Activated CD8-positive, alpha-beta T cell treated with anti-CD3 and anti-CD28 coated beads for 36 hours (primary cell): ENCODE results near the gene LOC101059915.
"Not testable (repeated sequence)": the region's sequence is repeated elsewhere in the genome, so short reads cannot be mapped to it uniquely, and the experiment has no call there.

ENCODE experiments used
- ATAC-seq: fragments of 200-7000 bp; cut with Tn5 transposase; one replicate; pipeline ENCODE4 v1.10.0; 2021; ENCODE audit warnings: mild to moderate bottlenecking, moderate library complexity
- CTCF ChIA-PET: fragments of 350-600 bp; sonication (Branson Sonifier 250); formaldehyde crosslinking; loops from one replicate; lab custom pipeline; 2021; ENCODE audit warnings: antibody characterized with exemption; lab: Charles Lee
- POLR2A ChIA-PET: fragments of 350-600 bp; sonication (Branson Sonifier 250); formaldehyde crosslinking; loops from one replicate; lab custom pipeline; 2021; ENCODE audit warnings: antibody characterized with exemption; lab: Charles Lee
- DNase-seq: peaks from one replicate; pipeline ENCODE4 v3.0.0-alpha.2; 2020
- H3K27ac Mint-ChIP-seq: one replicate; pipeline ENCODE4 v1.8.0; 2021; ENCODE audit warnings: mild to moderate bottlenecking, mixed read lengths
- H3K27me3 Mint-ChIP-seq: one replicate; pipeline ENCODE4 v1.8.0; 2021; ENCODE audit warnings: mixed read lengths
- H3K36me3 Mint-ChIP-seq: one replicate; pipeline ENCODE4 v1.8.0; 2021; ENCODE audit warnings: low read depth, mixed read lengths
- H3K4me1 Mint-ChIP-seq: one replicate; pipeline ENCODE4 v1.8.0; 2021; ENCODE audit warnings: low read depth, mixed read lengths
- H3K4me3 Mint-ChIP-seq: one replicate; pipeline ENCODE4 v1.8.0; 2021; ENCODE audit warnings: mild to moderate bottlenecking, moderate library complexity, mixed read lengths
- H3K9me3 Mint-ChIP-seq: one replicate; pipeline ENCODE4 v1.8.0; 2021; ENCODE audit warnings: mixed read lengths
- intact Hi-C: fragments of 100-400 bp; cut with micrococcal nuclease; formaldehyde crosslinking; loops from one replicate; pipeline ENCODE4 v1.10.0; 2022
- TF ChIP-seq, protein P1 (sequence below): fragments of 200-600 bp; IDR thresholded peaks from one replicate; pipeline ENCODE4 v1.8.0; 2022; ENCODE audit warnings: antibody characterized with exemption, mild to moderate bottlenecking

Gene LOC101059915

DNA sequence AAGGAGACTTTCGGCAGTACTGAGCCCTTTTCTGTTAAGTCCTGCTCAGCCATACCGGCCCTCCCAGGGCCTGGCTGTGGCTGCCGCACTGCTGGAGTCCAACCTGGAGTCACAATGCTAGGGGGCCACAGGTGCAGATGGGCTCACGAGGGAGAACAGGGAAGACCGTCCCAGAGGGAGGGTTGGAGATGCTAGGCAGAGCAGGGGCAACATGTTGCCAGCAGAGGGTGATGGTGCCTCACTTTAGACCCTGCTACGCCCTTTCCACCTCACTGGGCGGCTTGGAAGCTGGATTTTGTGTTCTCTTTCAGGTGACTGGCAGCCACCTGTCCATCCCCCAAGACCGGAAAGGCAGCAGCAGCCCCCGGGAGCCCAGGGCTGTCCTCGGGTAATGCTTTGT lies 2.6 kb downstream of the LOC101059915 start:
- peaks cover 21% of the 10 kb centered on the region for H3K4me1 Mint-ChIP-seq
- intact Hi-C loops, POLR2A ChIA-PET, H3K36me3 Mint-ChIP-seq, H3K4me3 Mint-ChIP-seq, H3K27me3 Mint-ChIP-seq, H3K9me3 Mint-ChIP-seq, H3K27ac Mint-ChIP-seq: not testable (repeated sequence)
- ATAC-seq, result peak; percentile 77
- CTCF ChIA-PET, result interaction anchor here (1.2 to 3.3 kb wide), 3 partner anchors 51 to 201 kb away, joined by 3 to 18 read pairs (median 3); partner anchors contain the start of gene CXCR3
- TF ChIP-seq, protein P1, sequence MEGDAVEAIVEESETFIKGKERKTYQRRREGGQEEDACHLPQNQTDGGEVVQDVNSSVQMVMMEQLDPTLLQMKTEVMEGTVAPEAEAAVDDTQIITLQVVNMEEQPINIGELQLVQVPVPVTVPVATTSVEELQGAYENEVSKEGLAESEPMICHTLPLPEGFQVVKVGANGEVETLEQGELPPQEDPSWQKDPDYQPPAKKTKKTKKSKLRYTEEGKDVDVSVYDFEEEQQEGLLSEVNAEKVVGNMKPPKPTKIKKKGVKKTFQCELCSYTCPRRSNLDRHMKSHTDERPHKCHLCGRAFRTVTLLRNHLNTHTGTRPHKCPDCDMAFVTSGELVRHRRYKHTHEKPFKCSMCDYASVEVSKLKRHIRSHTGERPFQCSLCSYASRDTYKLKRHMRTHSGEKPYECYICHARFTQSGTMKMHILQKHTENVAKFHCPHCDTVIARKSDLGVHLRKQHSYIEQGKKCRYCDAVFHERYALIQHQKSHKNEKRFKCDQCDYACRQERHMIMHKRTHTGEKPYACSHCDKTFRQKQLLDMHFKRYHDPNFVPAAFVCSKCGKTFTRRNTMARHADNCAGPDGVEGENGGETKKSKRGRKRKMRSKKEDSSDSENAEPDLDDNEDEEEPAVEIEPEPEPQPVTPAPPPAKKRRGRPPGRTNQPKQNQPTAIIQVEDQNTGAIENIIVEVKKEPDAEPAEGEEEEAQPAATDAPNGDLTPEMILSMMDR, result peak; percentile 53
- DNase-seq, result peak; percentile 53

DNA sequence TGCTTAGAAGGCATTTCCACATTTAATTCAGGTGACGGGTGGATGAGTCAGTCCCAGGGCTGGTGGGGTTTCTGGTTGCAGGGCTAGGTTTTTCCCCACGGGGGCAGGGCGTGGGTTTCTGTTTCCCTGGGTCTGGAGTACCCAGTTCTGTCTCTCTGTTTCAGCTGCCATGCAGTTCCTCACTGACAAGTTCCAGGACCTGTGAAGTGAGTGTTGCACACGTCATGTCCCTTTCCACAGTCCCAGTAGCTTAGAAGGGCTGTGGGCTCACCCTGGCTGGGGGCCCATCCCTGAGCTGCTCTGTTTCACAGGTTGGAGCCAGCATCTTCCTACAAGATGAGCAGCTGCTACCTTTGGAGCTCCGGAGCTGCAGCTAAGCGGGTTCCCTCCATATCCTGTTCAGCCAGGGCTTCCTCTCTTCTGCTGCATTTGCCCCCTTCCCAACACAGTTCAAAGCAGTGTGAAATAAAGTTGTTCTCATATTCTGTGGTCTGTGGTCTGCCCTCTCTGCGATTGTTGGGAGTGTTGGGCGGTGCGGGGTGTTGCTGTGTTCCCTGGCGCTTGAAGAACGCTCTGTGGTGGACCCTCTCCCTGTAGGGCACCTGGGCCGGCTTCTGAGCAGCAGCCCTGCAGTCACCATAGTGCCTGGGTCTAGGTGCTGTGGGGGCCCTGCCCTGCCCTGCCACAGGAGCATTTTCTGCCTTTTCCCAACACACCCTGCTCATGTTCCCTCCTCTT lies 3.9 kb downstream of the LOC101059915 start:
- ATAC-seq (peak; percentile 66), DNase-seq (peak; percentile 65)
- H3K4me1 Mint-ChIP-seq, result peaks cover 21% of the 10 kb centered on the region
- H3K27ac Mint-ChIP-seq, result peak overlapping the region; percentile 46
- H3K27me3 Mint-ChIP-seq, result peaks cover 4% of the 10 kb centered on the region
- intact Hi-C loops, result no loop called here
- TF ChIP-seq, protein P1, result no peak
- CTCF ChIA-PET, result interaction anchor here (1.0 to 3.3 kb wide), 2 partner anchors 189 to 240 kb away, joined by 4 to 18 read pairs; no protein-coding TSS in a partner anchor
- POLR2A ChIA-PET, result no interaction called here
- no peaks in the 10 kb centered on the region for H3K36me3 Mint-ChIP-seq
- H3K4me3 Mint-ChIP-seq, result no peak overlapping the region
- H3K9me3 Mint-ChIP-seq, result no peaks in the 10 kb centered on the region

DNA sequence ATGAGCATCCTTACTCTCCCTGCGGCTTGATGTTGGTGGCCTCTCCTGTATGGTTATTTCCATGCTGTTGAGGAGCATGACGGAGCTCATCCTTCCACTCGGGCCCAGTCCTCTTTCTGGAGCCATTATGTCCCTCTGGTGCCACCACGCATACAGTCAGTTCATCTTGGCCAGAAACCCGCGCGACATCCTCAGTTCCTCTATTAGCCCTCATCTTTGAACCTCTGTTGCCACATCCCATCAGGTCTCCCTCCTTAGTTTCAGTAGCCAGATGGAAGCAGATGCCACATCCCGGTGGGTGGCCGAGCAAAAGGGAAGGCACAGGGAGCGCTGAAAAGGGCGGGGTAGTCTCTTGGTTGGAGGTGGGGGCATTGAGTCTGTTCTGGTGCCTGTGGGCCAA lies 4.6 kb downstream of the LOC101059915 start:
- H3K27me3 Mint-ChIP-seq, result peaks cover 4% of the 10 kb centered on the region
- H3K4me3 Mint-ChIP-seq, result no peak overlapping the region
- intact Hi-C loops, result no loop called here
- TF ChIP-seq, protein P1, result no peak
- ATAC-seq (no peak), DNase-seq (no peak)
- ChIA-PET CTCF (no interaction called here), POLR2A (no interaction called here)
- H3K36me3 Mint-ChIP-seq, result no peaks in the 10 kb centered on the region
- H3K27ac Mint-ChIP-seq, result no peak overlapping the region
- peaks cover 21% of the 10 kb centered on the region for H3K4me1 Mint-ChIP-seq
- H3K9me3 Mint-ChIP-seq, result no peaks in the 10 kb centered on the region

DNA sequence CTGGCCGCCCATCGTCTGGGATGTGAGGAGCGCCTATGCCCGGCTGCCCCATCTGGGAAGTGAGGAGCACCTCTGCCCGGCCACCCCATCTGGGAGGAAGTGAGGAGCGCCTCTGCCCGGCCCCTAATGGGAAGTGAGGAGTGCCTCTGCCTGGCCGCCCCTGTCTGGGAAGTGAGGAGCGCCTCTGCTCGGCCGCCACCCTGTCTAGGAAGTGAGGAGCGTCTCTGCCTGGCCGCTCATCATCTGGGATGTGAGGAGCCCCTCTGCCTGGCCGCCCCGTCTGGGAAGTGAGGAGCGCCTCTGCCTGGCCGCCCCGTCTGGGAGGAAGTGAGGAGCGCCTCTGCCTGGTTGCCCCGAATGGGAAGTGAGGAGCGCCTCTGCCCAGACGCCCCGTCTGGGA lies 8.3 kb downstream of the LOC101059915 start:
- H3K4me1 Mint-ChIP-seq, result peaks cover 15% of the 10 kb centered on the region
- H3K36me3 Mint-ChIP-seq, ATAC-seq, H3K9me3 Mint-ChIP-seq, CTCF ChIA-PET, DNase-seq, H3K27ac Mint-ChIP-seq, intact Hi-C loops, H3K4me3 Mint-ChIP-seq, H3K27me3 Mint-ChIP-seq, POLR2A ChIA-PET: not testable (repeated sequence)

DNA sequence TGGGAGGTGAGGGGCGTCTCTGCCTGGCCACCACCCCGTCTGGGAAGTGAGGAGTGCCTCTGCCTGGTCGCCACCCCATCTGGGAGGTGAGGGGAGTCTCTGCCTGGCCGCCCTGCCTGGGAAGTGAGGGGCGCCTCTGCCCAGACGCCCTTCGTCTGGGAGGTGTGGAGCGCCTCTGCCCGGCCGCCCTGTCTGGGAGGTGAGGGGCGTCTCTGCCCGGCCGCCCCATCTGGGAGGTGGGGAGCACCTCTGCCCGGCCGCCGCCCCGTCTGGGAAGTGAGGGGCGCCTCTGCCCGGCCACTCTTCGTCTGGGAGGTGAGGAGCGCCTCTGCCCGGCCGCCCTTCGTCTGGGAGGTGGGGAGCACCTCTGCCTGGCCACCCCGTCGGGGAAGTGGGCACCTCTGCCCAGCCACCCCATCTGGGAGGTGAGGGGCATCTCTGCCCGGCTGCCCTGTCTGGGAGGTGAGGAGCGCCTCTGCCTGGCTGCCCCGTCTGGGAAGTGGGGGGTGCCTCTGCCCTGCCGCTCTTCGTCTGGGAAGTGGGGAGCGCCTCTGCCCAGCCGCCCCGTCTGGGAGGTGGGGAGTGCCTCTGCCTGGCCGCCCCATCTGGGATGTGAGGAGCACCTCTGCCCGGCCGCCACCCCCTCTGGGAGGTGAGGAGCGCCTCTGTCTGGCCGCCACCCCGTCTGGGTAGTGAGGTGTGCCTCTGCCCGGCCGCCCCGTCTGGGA lies 8.9 kb downstream of the LOC101059915 start:
- H3K27ac Mint-ChIP-seq, H3K36me3 Mint-ChIP-seq, DNase-seq, CTCF ChIA-PET, H3K9me3 Mint-ChIP-seq, ATAC-seq, H3K27me3 Mint-ChIP-seq, H3K4me3 Mint-ChIP-seq, intact Hi-C loops, POLR2A ChIA-PET, H3K4me1 Mint-ChIP-seq: not testable (repeated sequence)

DNA sequence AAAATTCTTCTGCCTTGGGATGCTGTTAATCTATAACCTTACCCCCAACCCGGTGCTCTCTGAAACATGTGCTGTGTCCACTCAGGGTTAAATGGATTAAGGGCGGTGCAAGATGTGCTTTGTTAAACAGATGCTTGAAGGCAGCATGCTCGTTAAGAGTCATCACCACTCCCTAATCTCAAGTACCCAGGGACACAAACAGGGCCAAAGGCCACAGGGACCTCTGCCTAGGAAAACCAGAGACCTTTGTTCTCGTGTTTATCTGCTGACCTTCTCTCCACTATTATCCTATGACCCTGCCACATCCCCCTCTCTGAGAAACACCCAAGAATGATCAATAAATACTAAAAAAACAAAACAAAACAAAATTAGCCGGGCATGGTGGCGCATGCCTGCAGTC lies 9.8 kb downstream of the LOC101059915 start:
- ATAC-seq, H3K4me3 Mint-ChIP-seq, CTCF ChIA-PET, H3K27me3 Mint-ChIP-seq, POLR2A ChIA-PET, H3K4me1 Mint-ChIP-seq, H3K9me3 Mint-ChIP-seq, H3K36me3 Mint-ChIP-seq, intact Hi-C loops, H3K27ac Mint-ChIP-seq, DNase-seq: not testable (repeated sequence)
